Measurements from ENCODE around the gene DENND10. TPM values are rescaled to one million over a fixed set of nuclear protein-coding genes. Genes with fewer than 3 reads are reported as not detected.
"Not testable (repeated sequence)": the region's sequence is repeated elsewhere in the genome, so short reads cannot be mapped to it uniquely, and the experiment has no call there.

The DENND10 gene
- total RNA-seq, 1 donor from 2014 or later = 56.3 TPM

DNA sequence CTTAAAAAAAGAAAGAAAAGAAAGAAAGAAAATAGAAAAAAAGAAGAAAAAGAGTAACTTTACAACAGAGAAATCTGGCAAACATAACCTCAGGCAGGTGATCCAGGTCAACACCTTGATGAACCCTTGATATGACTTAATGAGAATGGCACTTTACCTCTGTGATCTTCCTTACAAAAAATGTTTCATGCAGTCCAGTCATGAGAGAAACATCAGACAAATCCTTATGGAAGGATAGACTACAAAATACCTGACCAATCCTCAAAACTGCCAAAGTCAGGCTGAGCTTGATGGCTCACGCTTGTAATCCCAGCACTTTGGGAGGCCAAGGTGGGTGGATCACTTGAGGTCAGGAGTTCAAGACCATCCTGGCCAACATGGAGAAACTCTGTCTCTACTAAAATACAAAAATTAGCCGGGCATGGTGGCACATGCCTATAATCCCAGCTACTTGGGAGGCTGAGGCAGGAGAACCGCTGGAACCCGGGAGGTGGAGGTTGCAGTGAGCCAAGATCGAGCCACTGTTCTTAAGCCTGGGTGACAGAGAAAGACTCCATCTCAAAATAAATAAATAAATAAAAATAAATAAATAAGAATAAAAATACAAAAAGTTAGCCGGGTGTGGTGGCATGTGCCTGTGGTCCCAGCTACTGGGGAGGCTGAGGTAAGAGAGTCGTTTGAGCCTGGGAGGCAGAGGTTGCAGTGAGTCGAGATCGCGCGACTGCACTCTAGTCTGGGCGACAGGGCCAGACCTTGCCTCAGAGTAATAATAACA is 7.1 kb upstream of the DENND10 start:
- DNase-seq (ENCODE audit: low read depth in 2 of 2) = not testable (repeated sequence)

DNA sequence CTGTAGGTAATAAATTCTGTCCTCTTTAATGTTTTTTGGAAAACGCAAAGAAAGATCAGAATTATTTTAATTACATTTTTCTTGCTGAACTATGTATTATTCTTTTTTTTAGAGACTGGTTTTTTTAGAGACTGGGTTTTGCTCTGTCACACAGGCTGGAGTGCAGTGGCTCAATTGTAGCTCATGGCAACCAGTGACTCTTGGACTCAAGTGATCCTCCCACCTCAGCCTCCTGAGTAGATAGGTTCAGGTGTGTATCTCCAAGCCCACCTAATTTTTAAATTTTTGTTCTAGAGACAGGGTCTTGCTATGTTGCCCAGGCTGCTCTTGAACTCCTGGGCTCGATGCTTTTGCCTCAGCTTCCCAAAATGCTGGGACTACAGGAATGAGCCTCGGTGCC is 5.3 kb upstream of the DENND10 start:
- DNase-seq (ENCODE audit: low read depth in 2 of 2) = no peak

DNA sequence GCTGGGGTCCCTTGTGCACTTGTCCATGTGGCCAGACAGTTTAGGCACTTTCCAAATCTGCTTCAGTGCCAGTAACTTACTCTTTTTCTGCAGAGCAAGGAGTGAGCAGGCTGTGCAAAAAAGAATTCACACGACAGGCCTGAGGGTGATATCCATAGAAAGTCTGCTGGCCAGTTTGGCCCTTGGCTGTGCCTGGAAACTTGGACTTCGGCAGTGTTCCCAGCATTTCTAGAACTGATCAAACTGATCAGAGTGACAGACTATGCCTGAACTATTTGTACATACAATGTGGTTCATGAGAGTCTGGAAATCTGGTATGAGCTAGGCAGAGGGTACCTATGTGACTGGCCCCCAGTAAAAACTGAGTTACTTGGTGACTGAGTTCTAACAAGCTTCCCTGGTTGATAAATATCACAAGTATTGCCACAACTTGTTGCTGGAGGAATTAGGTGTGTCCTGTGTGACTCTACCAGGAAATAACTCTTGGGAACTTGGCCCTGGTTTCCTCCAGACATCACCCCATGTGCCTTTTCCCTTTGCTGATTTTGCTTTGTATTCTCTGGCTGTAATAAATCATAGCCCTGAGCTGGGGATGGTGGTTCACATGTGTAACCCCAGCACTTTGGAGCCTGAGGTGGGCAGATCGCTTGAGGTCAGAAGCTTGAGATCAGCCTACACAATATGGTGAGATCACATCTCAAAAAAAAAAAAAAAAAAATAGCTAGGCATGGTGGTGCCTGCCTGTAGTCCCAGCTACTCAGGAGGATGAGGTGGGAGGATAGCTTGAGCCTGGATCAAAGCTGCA is 3.3 kb upstream of the DENND10 start:
- peak; percentile 37 to 90 for DNase-seq (ENCODE audit: low read depth in 2 of 2)

DNA sequence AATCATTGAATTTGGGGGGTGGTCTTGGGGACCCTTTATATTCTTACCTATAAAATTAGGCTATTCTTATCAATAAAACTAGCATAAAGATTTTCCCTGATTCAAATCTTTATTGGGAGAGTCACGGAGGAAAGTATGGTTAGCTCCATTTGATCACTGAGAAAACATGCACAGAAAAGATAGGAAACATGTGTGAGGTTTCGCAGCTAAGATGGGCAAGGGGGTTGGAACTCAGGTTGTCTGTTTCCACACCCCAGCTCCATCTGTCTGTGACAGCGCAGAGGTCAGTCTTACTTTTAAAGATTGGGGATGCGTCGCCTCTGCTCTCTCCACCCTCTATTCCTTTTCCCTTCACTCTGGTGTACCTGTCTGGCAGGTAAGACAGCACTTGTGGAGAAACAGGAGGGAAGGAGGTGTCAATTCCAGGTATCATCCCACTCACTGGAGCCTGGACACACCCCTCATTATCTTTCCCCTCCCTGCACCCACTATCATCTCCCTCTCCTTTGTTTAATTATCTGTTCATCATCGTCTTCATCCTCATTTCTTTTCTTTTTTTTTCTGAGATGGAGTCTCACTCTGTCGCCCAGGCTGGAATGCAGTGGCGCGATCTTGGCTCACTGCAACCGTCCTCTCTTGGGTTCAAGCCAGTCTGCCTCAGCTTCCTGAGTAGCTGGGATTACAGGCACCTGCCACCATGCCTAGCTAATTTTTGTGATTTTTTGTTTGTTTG is 2.4 kb upstream of the DENND10 start:
- peak in 1 of 2 donors; percentile 9 for DNase-seq (ENCODE audit: low read depth in 2 of 2)

DNA sequence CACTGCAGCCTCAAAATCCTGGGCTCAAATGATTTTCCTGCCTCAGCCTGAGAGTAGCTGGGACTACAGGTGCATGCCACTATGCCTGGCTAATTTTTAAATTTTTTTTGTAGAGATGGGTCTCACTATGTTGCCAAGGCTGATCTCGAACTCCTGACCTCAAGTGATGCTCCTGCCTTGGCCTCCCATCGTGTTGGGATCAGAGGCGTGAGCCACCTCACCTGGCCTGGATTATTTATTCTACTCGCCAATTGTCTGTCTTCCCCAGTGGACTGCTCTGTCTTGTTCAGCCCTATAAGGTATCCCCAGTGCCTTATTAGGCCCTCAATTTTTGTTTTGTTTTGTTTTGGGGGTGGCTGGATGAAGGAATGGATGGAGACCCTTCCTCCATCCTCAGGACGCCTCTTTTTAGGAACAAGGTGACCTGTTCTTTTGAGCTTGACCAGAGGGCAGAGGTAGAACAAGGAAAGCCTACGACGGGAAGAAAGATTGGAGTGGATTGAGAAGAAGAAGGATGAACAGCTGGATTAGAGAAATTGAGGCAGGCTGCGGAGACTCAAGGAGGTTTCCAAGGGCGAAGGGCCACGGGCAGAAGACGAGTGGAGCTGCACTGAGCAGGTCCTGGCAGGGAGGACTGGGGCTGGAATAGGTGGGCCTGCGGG is 541 bp upstream of the DENND10 start:
- no peak for DNase-seq (ENCODE audit: low read depth in 2 of 2)

DNA sequence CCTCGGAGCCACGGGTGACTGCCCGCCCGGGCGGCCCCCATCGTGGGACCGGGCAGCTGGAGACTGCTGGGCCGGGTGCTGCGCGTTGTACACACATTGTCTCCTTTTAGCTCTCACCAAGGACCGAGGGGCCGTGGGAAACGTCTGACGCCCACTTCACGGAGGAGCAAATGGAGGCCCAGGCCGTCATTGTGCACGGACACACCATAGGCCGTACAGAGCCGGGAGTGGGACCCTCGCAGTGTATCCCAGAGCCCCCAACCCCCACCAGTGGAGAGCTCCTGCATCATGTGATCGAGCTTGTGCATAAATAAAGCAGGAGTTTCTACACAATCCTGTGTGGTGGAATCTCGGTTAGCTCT is 722 bp downstream of the DENND10 start:
- DNase-seq (ENCODE audit: low read depth in 2 of 2) = peak; percentile 31 to 42

DNA sequence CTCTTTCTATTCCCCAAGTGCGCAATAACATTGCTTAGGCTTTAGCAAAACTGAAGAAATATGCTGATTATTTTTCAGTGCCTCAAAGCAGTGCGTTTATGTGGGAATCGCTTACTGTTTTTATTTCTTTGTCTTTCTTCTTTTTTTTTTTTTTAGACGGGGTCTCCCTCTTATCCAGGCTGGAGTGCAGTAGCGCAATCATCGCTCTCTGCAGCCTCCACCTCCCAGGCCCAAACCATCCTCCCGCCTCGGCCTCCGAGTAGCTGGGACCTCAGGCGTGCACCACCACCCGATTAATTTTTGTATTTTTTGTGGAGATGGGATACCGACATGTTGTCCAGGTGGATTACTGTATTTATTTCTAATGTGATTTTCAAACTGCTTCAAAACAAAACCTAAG is 1.2 kb downstream of the DENND10 start:
- DNase-seq (ENCODE audit: low read depth in 2 of 2) = no peak

DNA sequence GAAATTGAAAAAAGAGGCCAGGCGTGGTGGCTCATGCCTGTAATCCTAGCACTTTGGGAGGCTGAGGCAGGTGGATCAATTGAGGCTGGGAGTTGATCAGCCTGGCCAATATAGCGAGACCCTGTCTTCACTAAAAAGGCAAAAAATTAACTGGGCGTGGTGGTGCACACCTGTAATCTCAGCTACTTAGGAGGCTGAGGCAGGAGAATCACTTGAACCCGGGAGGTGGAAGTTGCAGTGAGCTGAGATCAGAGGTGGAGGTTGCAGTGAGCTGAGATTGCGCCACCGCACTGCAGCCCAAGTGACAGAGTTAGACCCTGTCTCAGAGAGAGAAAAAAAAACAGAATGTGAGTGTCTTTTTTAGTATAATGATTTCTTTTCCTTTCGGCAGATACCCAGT is 2.0 kb downstream of the DENND10 start:
- not testable (repeated sequence) for DNase-seq (ENCODE audit: low read depth in 2 of 2)

DNA sequence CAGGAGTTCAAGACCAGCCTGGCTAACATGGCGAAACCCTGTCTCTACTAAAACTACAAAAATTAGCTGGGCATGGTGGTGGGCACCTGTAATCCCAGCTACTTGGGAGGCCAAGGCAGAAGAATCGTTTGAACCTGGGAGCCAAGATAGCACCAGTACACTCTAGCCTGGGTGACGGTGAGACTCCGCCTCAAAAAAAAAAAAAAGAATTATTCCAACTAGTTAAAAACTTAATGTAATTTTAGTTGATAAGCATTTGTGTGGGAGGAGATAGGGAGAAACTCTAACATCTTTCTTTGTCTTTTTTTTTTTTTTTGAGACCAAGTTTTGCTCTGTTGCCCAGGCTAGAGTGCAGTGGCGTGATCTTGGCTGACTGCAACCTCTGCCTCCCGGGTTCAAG is 3.2 kb downstream of the DENND10 start:
- DNase-seq (ENCODE audit: low read depth in 2 of 2) = not testable (repeated sequence)

DNA sequence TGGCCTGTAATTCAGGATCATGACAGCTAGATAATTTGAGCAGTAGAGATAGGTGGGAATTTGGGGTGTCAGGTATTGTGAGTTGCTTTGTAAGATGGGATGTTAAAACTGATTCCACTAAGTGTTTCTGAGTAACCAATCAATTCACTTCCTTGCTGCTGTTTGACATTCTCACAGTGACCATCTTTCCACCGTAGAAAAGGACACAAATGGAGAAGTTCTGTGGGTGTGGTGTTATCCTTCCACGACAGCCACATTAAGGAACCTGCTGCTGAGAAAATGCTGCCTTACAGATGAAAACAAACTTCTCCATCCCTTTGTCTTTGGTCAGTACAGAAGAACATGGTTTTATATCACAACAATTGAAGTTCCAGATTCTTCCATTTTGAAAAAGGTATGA is 3.9 kb downstream of the DENND10 start:
- not testable (repeated sequence) for DNase-seq (ENCODE audit: low read depth in 2 of 2)

DNA sequence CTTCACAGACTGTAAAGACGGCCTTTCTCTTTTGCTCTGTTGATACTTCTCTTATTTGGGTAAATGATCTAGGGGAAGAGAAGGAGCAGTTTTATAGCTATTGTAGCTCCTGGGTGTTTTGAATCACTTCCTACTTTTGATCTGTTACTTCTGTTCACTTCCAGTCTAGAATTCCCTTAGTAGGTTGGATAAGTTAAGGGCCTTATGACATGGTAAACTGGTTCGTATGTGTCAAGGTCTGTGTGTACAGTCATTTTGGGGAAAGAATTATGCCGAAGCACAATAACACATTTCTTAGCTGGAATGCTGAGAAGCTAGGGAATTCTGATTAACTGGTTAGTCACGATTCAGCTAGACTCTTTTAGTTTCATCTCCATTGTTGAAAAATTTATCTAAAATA is 8.1 kb downstream of the DENND10 start:
- no peak for DNase-seq (ENCODE audit: low read depth in 2 of 2)

DNA sequence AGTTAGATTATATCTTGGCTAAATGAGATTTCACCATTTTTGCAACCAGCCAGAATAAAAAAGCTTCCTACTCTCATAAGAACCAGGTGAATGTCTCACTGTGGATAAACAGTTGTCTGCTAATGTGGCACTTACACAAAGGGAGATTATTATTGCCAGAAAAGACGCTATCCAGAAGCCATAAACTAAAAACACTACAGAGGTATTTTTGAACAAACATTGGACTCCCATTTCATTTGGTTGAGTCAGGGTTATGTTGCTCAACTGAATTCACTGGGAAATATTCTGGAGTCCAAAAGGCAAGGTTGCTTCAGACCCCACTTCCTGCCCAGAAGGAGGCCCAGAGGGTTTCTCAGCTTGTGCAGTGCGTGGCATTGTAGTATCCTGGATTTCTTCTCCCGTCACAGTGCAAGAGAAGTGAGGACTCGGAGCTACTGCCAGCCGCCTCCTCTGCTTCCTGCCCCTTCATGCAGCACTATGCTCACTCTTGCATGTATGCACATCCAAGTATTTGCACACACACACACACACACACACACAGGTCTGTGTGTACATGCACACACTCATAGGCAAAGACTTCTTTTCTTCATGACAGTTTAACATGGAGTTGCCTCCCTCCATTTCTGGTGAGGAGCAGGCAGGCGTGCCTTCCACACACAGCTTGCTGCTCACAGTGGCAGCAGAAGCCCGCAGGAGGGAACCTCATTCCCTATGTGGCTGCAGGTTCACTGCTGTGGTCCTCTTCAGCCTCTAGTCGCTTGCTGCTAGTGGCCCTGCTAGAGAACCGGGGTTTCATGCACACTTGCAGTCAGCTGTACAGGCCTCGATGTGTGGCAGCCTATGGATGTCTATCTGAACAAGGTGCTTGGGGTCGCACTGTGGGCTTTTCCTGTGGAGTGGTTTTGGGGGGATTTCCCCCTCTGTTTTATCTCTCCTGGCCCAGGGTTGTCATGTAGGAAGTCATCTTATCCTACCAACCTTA is 10.1 kb downstream of the DENND10 start:
- DNase-seq (ENCODE audit: low read depth in 2 of 2) = no peak

DNA sequence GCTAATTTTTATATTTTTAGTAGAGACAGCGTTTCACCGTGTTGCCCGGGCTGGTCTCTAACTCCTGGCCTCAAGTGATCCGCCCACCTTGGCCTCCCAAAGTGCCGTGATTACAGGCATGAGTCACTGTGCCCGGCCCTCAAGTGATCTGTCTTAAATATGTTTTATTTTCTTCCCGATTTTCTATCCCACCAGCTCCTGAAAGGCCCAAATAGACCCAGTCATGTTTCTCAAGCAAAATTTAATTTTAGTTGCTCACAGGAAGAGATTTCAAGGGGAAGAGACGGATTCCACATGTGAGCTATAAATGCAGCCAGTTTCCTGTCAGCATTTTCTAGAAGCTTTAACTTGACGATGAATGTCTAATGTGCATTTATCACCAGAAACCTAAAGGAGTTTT is 12.0 kb downstream of the DENND10 start:
- no peak for DNase-seq (ENCODE audit: low read depth in 2 of 2)

DNA sequence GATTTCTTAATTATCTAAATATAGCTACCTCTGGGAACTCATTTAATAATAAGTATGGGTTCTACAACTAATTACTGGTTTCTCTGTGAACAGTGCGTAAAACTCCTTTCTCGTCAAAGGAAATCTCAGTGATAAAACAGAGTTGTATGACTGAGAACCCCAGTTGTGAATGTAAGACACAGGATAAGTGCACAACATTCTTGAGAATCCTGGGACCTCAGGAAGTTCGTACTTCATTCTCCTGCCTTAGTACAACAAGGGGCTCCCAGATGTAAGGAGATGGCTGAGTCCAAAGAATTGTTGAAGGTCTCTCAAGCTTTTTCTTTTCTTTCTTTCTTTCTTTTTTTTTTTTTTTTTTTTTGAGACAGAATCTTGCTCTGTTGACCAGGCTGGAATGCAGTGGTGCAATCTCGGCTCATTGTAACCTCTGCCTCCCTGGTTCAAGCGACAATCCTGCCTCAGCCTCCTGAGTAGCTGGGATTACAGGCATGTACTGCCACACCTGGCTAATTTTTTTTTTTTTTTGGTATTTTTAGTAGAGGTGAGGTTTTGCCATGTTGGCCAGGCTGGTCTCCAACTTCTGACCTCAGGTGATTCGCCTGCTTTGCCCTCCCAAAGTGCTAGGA is 12.5 kb downstream of the DENND10 start:
- DNase-seq (ENCODE audit: low read depth in 2 of 2) = no peak

DNA sequence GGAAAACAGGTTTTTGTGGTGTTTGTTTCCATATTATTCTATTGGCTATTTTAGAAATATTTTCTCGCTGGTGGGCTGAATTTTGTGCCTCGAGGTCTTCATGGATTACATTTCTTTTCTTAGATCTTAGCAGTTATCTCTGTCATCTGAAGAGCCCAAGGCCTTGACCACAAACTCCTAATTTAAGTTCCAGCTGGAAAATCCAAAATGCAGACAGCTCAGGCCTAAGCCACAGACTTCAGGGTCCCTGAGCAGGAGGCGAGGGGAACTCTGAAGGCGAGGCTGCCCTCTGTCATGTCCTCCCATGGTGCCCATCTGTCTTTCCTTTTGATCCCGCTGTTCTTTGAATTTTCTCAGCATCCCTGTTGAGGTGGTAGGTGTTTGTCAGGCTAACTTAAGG is 14.3 kb downstream of the DENND10 start:
- no peak for DNase-seq (ENCODE audit: low read depth in 2 of 2)

DNA sequence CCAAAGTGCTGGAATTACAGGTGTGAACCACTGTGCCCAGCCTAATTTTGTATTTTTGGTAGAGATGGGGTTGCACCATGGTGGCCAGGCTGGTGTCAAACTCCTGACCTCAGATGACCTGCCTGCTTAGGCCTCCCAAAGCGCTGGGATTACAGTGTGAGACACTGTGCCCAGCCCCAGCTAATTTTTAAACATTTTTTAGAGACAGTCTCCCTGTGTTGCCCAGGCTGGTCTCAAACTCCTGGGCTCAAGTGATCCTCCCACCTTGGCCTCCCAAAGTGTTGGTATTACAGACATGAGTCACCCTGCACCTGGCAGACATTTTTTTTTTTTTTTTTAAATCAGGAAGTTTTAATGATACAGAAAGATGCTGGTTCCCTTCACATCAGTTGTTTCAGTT is 15.5 kb downstream of the DENND10 start:
- DNase-seq (ENCODE audit: low read depth in 2 of 2) = no peak

DNA sequence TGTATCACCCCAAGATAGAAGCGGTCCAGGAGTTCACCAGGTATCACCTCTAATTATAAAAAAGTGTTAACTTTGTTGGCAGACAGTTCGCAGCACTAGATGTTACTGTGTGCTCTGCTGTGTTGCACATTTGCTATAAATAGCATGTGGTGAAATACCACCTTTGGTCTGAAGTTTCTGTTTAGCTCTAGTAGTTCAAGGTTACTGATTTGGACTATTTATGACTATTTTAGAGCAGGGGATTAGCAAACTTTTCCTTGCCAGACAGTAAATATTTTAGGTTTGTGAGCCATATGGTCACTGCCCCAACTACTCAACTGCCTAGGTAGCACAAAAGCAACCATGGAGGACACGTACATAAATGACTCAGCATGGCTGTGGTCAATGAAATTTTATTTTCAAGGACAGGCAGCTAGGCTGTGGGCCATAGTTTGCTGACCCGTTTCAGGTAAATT is 16.5 kb downstream of the DENND10 start:
- DNase-seq (ENCODE audit: low read depth in 2 of 2) = no peak

DNA sequence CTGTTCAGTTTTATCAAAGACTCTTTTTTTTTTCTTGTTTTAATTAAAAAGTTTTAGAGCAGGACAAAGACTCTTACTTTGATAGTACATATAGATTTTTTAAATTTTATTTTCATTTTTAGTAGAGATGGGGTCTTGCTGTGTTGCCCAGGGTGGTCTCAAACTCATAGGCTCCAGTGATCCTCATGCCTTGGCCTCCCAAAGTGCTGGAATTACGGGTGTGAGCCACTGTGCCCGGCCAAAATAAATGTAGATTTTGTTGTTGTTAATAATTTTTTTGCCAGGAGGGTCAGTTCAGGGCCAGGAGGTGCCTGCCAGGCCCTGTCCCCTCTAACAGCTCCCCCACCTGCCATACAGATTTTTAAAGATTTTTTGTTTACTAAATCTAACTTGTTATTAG is 17.0 kb downstream of the DENND10 start:
- DNase-seq (ENCODE audit: low read depth in 2 of 2) = no peak

DNA sequence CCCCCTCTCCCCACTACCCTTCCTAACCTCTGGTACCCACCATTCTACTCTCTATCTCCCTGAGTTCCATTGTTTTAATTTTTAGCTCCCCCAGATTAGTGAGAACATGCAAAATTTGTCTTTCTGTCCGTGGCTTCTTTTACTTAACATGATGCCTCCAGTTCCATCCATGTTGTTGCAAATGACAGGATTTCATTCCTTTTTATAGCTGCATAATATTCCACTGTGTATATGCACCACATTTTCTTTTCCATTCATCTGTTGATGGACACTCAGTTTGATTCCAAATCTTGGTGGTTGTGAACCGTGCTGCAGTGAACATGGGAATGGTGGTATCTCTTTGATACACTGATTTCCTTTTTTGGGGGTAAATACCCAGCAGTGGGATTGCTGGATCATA is 22.0 kb downstream of the DENND10 start:
- no peak for DNase-seq (ENCODE audit: low read depth in 2 of 2)

DNA sequence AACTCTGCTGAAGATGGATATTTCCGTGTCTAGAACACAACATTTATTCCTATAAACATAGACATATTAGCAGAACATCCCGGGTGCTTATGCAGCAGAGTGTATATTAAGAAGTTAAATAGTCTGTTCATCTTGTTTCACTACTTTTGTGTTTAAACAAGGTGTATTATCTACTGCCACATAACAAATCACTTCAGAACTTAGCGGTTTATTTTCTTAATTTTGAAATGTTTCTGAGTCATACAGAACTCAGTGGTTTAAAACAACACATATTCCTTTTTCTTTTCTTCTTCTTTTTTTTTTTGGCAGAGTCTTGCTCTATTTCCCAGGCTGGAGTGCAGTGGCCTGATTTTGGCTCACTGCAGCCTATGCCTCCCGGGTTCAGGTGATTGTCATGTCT is 25.8 kb downstream of the DENND10 start:
- no peak for DNase-seq (ENCODE audit: low read depth in 2 of 2)
